Measurements from ENCODE around the gene NRL.
A peak's percentile ranks its signal among the peaks of the same experiment; 100 is the strongest.

GRCh38 chr14:24160850-24161804 is 46.4 kb upstream of the NRL start, which contains the start of gene IRF9:
- TF ChIP-seq EZH2 (IDR thresholded peaks at IDR 0.05): no peak
- TF ChIP-seq ZFX (IDR thresholded peaks at IDR 0.05): no peak
- TF ChIP-seq FOSL1 (IDR thresholded peaks at IDR 0.05; ENCODE audit: low read depth): no peak
- TF ChIP-seq ATF3 (IDR thresholded peaks at IDR 0.05): no peak
- TF ChIP-seq, protein P1, sequence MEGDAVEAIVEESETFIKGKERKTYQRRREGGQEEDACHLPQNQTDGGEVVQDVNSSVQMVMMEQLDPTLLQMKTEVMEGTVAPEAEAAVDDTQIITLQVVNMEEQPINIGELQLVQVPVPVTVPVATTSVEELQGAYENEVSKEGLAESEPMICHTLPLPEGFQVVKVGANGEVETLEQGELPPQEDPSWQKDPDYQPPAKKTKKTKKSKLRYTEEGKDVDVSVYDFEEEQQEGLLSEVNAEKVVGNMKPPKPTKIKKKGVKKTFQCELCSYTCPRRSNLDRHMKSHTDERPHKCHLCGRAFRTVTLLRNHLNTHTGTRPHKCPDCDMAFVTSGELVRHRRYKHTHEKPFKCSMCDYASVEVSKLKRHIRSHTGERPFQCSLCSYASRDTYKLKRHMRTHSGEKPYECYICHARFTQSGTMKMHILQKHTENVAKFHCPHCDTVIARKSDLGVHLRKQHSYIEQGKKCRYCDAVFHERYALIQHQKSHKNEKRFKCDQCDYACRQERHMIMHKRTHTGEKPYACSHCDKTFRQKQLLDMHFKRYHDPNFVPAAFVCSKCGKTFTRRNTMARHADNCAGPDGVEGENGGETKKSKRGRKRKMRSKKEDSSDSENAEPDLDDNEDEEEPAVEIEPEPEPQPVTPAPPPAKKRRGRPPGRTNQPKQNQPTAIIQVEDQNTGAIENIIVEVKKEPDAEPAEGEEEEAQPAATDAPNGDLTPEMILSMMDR (IDR thresholded peaks at IDR 0.05 in 2 of 3, conservative IDR thresholded peaks at IDR 0.05 in 1 of 3; ENCODE audit: borderline replicate concordance in 1 of 3, insufficient read depth in 1 of 3, low read depth in 2 of 3, low read length in 2 of 3): peak; percentile 77 to 94 (median 87)

All from HCT116 (cell line).